HepG2 (cell line): ENCODE results near the gene ZNF697. TPM values are rescaled to one million over a fixed set of nuclear protein-coding genes. Genes with fewer than 3 reads are reported as not detected.
"Not testable (repeated sequence)": the region's sequence is repeated elsewhere in the genome, so short reads cannot be mapped to it uniquely, and the experiment has no call there.

Experiments
- ATAC-seq: fragments of 200-7000 bp; cut with Tn5 transposase; 3 replicates; pipeline ENCODE4 v1.9.1; 2020; ENCODE audit warnings: mild to moderate bottlenecking, moderate library complexity
- BruUV-seq: library from RNA; stranded (reverse); fragments of 400-500 nt; replicated peaks from 2 replicates; lab custom pipeline; 2021; lab: Mats Ljungman, UMichigan
- CTCF ChIA-PET: fragments of 300-600 bp; formaldehyde crosslinking; extraction: SDS; loops from one replicate; lab custom pipeline; 2021; ENCODE audit warnings: low total read pairs, inconsistent platforms, low intra/inter-chr PET ratio; lab: Yijun Ruan, JAX
- POLR2A ChIA-PET: fragments of 350-600 bp; sonication (Branson Sonifier 250); formaldehyde crosslinking; loops from one replicate; lab custom pipeline; 2020; ENCODE audit warnings: antibody characterized with exemption, inconsistent platforms; lab: Yijun Ruan, JAX
- DNase-seq: peaks from one replicate; pipeline ENCODE4 v3.0.0-alpha.2; 2015; ENCODE audit warnings: low spot score
- FAIRE-seq: peaks from 3 replicates; lab custom pipeline; 2011; peaks lifted over from hg19 to GRCh38; lab: Jason Lieb, UNC
- H2AFZ ChIP-seq: one replicate; pipeline ENCODE4 v1.6.1; 2011; ENCODE audit warnings: low read length, inconsistent platforms
- H3K27ac ChIP-seq: fragments of 300-600 bp; 3 replicates; pipeline ENCODE4 v1.8.0; 2011; ENCODE audit warnings: mixed run types, mild to moderate bottlenecking, mixed read lengths, low read length, inconsistent platforms; ENCODE audit not compliant: insufficient read depth; ENCODE audit errors: extremely low read length
- H3K27me3 ChIP-seq, 2 experiments: fragments of 200-600 bp in 1 of 2; 2 replicates in 1 of 2; 3 replicates in 1 of 2; pipeline versions ENCODE4 v1.6.0 to v1.8.0; 2011; ENCODE audit warnings: low read length in 2 of 2, mild to moderate bottlenecking in 2 of 2, moderate library complexity in 2 of 2, inconsistent platforms in 1 of 2; ENCODE audit not compliant: insufficient read depth in 2 of 2, control insufficient read depth in 1 of 2
- H3K36me3 ChIP-seq, 2 experiments: fragments of 200-600 bp in 1 of 2; replicated peaks in 1 of 2; 2 replicates in 1 of 2; 3 replicates in 1 of 2; pipeline versions ENCODE4 v1.5.1 to v1.8.0; 2011; ENCODE audit warnings: low read length in 2 of 2, inconsistent platforms in 1 of 2; ENCODE audit not compliant: insufficient read depth in 2 of 2, control insufficient read depth in 1 of 2
- H3K4me1 ChIP-seq: 2 replicates; pipeline ENCODE4 v1.5.1; 2012; ENCODE audit warnings: low read length, inconsistent platforms; ENCODE audit not compliant: insufficient read depth
- H3K4me2 ChIP-seq: 2 replicates; pipeline ENCODE4 v1.6.0; 2011; ENCODE audit warnings: low read depth, low read length, inconsistent platforms
- H3K4me3 ChIP-seq, 3 experiments: fragments of 200-600 bp in 1 of 3; sonication (generic), shearing (Covaris generic) in 1 of 3; replicated peaks in 1 of 3; 2 replicates each; pipeline ENCODE4 v1.5.1; 2011 to 2016; ENCODE audit warnings: low read length in 3 of 3, inconsistent platforms in 2 of 3, low read depth in 2 of 3, mild to moderate bottlenecking in 2 of 3, control low read depth in 1 of 3, mixed read lengths in 1 of 3; ENCODE audit not compliant: insufficient read depth in 1 of 3
- H3K79me2 ChIP-seq: one replicate; pipeline ENCODE4 v1.6.1; 2011; ENCODE audit warnings: low read length, inconsistent platforms; ENCODE audit not compliant: insufficient read depth
- H3K9ac ChIP-seq: 2 replicates; pipeline ENCODE4 v1.6.0; 2011; ENCODE audit warnings: mild to moderate bottlenecking, low read depth, low read length, inconsistent platforms; ENCODE audit not compliant: insufficient read depth
- H3K9me3 ChIP-seq: 2 replicates; pipeline ENCODE4 v1.5.1; 2012; ENCODE audit warnings: mild to moderate bottlenecking, low read length
- H4K20me1 ChIP-seq: 2 replicates; pipeline ENCODE4 v1.6.0; 2011; ENCODE audit warnings: inconsistent platforms, mild to moderate bottlenecking, low read length, moderate library complexity; ENCODE audit not compliant: insufficient read depth
- LCORL ChIP-seq, 2 experiments: fragments of 450-650 bp in 1 of 2; sonication (generic) in 1 of 2; formaldehyde crosslinking in 1 of 2; IDR thresholded peaks; 2 replicates each; pipeline versions ENCODE4 v1.5.0 to v1.6.1; 2017 to 2020; ENCODE audit warnings: antibody characterized with exemption in 1 of 2, missing genetic modification reagents in 1 of 2
- POGZ ChIP-seq: sonication (generic); formaldehyde crosslinking; IDR thresholded peaks from 2 replicates; pipeline ENCODE4 v1.4.0; 2020; ENCODE audit warnings: mild to moderate bottlenecking, missing genetic modification reagents
- SALL1 ChIP-seq: sonication (generic); formaldehyde crosslinking; IDR thresholded peaks from 2 replicates; pipeline ENCODE4 v1.8.0; 2022; ENCODE audit warnings: mild to moderate bottlenecking, missing genetic modification reagents
- TAF1 ChIP-seq: sonication (generic); formaldehyde crosslinking; IDR thresholded peaks from 2 replicates; pipeline ENCODE4 v1.4.0; 2020; ENCODE audit warnings: missing genetic modification reagents
- TEAD3 ChIP-seq: optimal IDR thresholded peaks from 2 replicates; pipeline ENCODE3; 2016; ENCODE audit warnings: borderline replicate concordance
- YY1 ChIP-seq: IDR thresholded peaks from 2 replicates; pipeline ENCODE4 v1.6.1; 2011; ENCODE audit warnings: low read length, low read depth, moderate library complexity, mild to moderate bottlenecking; ENCODE audit not compliant: insufficient read depth, insufficient replicate concordance
- ZFX ChIP-seq: sonication (generic); formaldehyde crosslinking; IDR thresholded peaks from 2 replicates; pipeline ENCODE4 v1.4.0; 2020; ENCODE audit warnings: mild to moderate bottlenecking, low read depth, missing genetic modification reagents, moderate library complexity
- ZNF280B ChIP-seq: sonication (generic); formaldehyde crosslinking; IDR thresholded peaks from 2 replicates; pipeline ENCODE4 v1.5.0; 2020; ENCODE audit warnings: missing genetic modification reagents, mild to moderate bottlenecking, borderline replicate concordance
- ZNF292 ChIP-seq: sonication (generic); formaldehyde crosslinking; IDR thresholded peaks from 2 replicates; pipeline ENCODE4 v1.8.1; 2022; ENCODE audit warnings: mild to moderate bottlenecking, low read depth, missing genetic modification reagents, borderline replicate concordance
- ZNF644 ChIP-seq: IDR thresholded peaks from 2 replicates; pipeline ENCODE4 v1.6.1; 2016; ENCODE audit warnings: low read depth
- WGBS: methylation state at CpG from one replicate; pipeline ENCODE4 v1.1.6; 2017; ENCODE audit warnings: low lambda C conversion rate; 5-methylcytosine and 5-hydroxymethylcytosine counted together
- in situ Hi-C: cut with HindIII; loops from 2 replicates; pipeline ENCODE4 v1.10.0; 2017; ENCODE audit warnings: low pct_unique_long_range_greater_than_20kb; ENCODE audit not compliant: extremely low pct_ligation_motif_present
- intact Hi-C: fragments of 100-400 bp; cut with micrococcal nuclease; formaldehyde crosslinking; loops from one replicate; pipeline ENCODE4 v1.10.0; 2022; ENCODE audit not compliant: unreplicated experiment
- polyA plus RNA-seq, 8 experiments: library from polyadenylated mRNA; depleted of rRNA in 3 of 8; stranded (reverse) in 7 of 8; unstranded in 1 of 8; fragments of >200 nt; fragmentation: Illumina TruSeq in 4 of 8; extraction: Trizol in 4 of 8; gene quantifications; 2 replicates each; pipeline versions ENCODE4 v1.2.1 to v1.2.3, GENCODE V29; 2011 to 2016; ENCODE audit warnings: low read depth in 4 of 8, missing spikeins in 1 of 8, mixed read lengths in 1 of 8; ENCODE audit not compliant: insufficient read depth in 1 of 8
- total RNA-seq, 5 experiments: library from RNA; depleted of rRNA; stranded (reverse); fragments of >200 nt; fragmentation: Illumina TruSeq; extraction: Trizol; gene quantifications; 2 replicates each; pipeline ENCODE4 v1.2.3, GENCODE V29; 2016; ENCODE audit warnings: low read depth in 1 of 5
- TF ChIP-seq, protein P1 (sequence below): sonication (generic); formaldehyde crosslinking; IDR thresholded peaks from 2 replicates; pipeline ENCODE4 v1.5.1; 2020; ENCODE audit warnings: mild to moderate bottlenecking, missing genetic modification reagents, moderate library complexity
- TF ChIP-seq, protein P2 (sequence below): sonication (generic); formaldehyde crosslinking; IDR thresholded peaks from 2 replicates; pipeline ENCODE4 v1.9.0; 2022; ENCODE audit warnings: missing genetic modification reagents, mild to moderate bottlenecking, borderline replicate concordance
- TF ChIP-seq, protein P3 (sequence below): sonication (generic); formaldehyde crosslinking; IDR thresholded peaks from 2 replicates; pipeline ENCODE4 v1.5.0; 2020; ENCODE audit warnings: mild to moderate bottlenecking, missing genetic modification reagents, moderate library complexity

ZNF697 gene
- total and polyA plus RNA-seq, 2 of the 13 experiments (the other 11 are each of a cell fraction or from before 2014, with no cell fraction given): 2.3 to 7.1 TPM

DNA sequence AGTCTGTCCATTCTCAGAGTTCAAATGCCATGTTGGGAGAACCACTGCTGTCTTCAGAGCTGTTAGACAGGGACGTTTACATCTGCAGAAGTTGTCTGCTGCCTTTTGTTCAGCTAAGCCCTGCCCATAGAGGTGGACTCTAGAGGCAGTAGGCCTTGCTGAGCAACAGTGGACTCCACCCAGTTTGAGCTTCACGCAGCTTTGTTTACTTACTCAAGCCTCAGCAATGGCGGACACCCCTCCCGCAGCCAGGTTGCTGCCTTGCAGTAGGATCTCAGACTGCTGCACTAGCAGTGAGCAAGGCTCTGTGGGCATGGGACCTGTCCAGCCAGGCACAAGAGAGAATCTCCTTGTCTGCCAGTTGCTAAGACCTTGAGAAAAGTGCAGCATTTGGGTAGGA is 48.8 kb upstream of the ZNF697 start:
- H4K20me1 ChIP-seq; H3K9ac ChIP-seq; H3K27me3 ChIP-seq; H3K36me3 ChIP-seq; in situ Hi-C loops; CTCF ChIA-PET; intact Hi-C loops; BruUV-seq; H3K27ac ChIP-seq; H3K79me2 ChIP-seq; TF ChIP-seq LCORL (IDR thresholded peaks at IDR 0.05): not testable (repeated sequence)
- peak; percentile 51 for DNase-seq
- POLR2A ChIA-PET: interaction anchor here (0.8 to 2.6 kb wide), 6 partner anchors 15 to 49 kb away, joined by 3 to 35 read pairs (median 6); partner anchors contain the start of genes PHGDH and ZNF697
- H3K4me3 ChIP-seq: peak overlapping the region; percentile 5 to 53 (median 28); a peak in 4 of 6 replicates
- no CpG with 5 or more reads among the region's 4 CpGs for WGBS
- ATAC-seq: peak; percentile 99
- peaks cover 19% of the 10 kb centered on the region for H3K4me1 ChIP-seq
- peaks cover 13% of the 10 kb centered on the region for H3K9me3 ChIP-seq
- H2AFZ ChIP-seq: peak overlapping the region; percentile 70
- peak; percentile 64 for FAIRE-seq
- H3K4me2 ChIP-seq: peak overlapping the region; percentile 61
- TF ChIP-seq YY1: peak; percentile 86
- 0 out of 2 replicates have a peak, but pooled peaks have one; percentile 27 for TF ChIP-seq POGZ (CRISPR knock-in tag)
- peak; percentile 70; the same call in 1 of the 2 replicates for TF ChIP-seq ZNF292 (CRISPR knock-in tag)
- peak; percentile 17 for TF ChIP-seq TEAD3 (CRISPR knock-in tag)
- peak; percentile 62; the same call in 1 of the 2 replicates for TF ChIP-seq SALL1 (CRISPR knock-in tag)
- TF ChIP-seq, protein P1, sequence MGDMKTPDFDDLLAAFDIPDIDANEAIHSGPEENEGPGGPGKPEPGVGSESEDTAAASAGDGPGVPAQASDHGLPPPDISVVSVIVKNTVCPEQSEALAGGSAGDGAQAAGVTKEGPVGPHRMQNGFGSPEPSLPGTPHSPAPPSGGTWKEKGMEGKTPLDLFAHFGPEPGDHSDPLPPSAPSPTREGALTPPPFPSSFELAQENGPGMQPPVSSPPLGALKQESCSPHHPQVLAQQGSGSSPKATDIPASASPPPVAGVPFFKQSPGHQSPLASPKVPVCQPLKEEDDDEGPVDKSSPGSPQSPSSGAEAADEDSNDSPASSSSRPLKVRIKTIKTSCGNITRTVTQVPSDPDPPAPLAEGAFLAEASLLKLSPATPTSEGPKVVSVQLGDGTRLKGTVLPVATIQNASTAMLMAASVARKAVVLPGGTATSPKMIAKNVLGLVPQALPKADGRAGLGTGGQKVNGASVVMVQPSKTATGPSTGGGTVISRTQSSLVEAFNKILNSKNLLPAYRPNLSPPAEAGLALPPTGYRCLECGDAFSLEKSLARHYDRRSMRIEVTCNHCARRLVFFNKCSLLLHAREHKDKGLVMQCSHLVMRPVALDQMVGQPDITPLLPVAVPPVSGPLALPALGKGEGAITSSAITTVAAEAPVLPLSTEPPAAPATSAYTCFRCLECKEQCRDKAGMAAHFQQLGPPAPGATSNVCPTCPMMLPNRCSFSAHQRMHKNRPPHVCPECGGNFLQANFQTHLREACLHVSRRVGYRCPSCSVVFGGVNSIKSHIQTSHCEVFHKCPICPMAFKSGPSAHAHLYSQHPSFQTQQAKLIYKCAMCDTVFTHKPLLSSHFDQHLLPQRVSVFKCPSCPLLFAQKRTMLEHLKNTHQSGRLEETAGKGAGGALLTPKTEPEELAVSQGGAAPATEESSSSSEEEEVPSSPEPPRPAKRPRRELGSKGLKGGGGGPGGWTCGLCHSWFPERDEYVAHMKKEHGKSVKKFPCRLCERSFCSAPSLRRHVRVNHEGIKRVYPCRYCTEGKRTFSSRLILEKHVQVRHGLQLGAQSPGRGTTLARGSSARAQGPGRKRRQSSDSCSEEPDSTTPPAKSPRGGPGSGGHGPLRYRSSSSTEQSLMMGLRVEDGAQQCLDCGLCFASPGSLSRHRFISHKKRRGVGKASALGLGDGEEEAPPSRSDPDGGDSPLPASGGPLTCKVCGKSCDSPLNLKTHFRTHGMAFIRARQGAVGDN (CRISPR knock-in tag): 0 out of 2 replicates have a peak, but pooled peaks have one; percentile 33
- TF ChIP-seq, protein P2, sequence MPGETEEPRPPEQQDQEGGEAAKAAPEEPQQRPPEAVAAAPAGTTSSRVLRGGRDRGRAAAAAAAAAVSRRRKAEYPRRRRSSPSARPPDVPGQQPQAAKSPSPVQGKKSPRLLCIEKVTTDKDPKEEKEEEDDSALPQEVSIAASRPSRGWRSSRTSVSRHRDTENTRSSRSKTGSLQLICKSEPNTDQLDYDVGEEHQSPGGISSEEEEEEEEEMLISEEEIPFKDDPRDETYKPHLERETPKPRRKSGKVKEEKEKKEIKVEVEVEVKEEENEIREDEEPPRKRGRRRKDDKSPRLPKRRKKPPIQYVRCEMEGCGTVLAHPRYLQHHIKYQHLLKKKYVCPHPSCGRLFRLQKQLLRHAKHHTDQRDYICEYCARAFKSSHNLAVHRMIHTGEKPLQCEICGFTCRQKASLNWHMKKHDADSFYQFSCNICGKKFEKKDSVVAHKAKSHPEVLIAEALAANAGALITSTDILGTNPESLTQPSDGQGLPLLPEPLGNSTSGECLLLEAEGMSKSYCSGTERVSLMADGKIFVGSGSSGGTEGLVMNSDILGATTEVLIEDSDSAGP (CRISPR knock-in tag): 0 out of 2 replicates have a peak, but pooled peaks have one; percentile 17
- peak; percentile 44; the same call in 1 of the 2 replicates for TF ChIP-seq ZFX (CRISPR knock-in tag)
- TF ChIP-seq TAF1 (CRISPR knock-in tag): peak; percentile 39; the same call in 1 of the 2 replicates
- peak; percentile 69; the same call in 1 of the 2 replicates for TF ChIP-seq ZNF644 (CRISPR knock-in tag)
- TF ChIP-seq LCORL (CRISPR knock-in tag; IDR thresholded peaks at IDR 0.05): 0 out of 2 replicates have a peak, but pooled peaks have one; percentile 33
- TF ChIP-seq, protein P3, sequence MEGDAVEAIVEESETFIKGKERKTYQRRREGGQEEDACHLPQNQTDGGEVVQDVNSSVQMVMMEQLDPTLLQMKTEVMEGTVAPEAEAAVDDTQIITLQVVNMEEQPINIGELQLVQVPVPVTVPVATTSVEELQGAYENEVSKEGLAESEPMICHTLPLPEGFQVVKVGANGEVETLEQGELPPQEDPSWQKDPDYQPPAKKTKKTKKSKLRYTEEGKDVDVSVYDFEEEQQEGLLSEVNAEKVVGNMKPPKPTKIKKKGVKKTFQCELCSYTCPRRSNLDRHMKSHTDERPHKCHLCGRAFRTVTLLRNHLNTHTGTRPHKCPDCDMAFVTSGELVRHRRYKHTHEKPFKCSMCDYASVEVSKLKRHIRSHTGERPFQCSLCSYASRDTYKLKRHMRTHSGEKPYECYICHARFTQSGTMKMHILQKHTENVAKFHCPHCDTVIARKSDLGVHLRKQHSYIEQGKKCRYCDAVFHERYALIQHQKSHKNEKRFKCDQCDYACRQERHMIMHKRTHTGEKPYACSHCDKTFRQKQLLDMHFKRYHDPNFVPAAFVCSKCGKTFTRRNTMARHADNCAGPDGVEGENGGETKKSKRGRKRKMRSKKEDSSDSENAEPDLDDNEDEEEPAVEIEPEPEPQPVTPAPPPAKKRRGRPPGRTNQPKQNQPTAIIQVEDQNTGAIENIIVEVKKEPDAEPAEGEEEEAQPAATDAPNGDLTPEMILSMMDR (CRISPR knock-in tag): 0 out of 2 replicates have a peak, but pooled peaks have one; percentile 14
- 0 out of 2 replicates have a peak, but pooled peaks have one; percentile 42 for TF ChIP-seq ZNF280B (CRISPR knock-in tag)
